ENCODE results near the gene GAGE12C. TPM values are rescaled to one million over a fixed set of nuclear protein-coding genes. Genes with fewer than 3 reads are reported as not detected.

GAGE12C gene, protein sequence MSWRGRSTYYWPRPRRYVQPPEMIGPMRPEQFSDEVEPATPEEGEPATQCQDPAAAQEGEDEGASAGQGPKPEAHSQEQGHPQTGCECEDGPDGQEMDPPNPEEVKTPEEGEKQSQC
- total RNA-seq, result not detected in 2 replicates

DNA sequence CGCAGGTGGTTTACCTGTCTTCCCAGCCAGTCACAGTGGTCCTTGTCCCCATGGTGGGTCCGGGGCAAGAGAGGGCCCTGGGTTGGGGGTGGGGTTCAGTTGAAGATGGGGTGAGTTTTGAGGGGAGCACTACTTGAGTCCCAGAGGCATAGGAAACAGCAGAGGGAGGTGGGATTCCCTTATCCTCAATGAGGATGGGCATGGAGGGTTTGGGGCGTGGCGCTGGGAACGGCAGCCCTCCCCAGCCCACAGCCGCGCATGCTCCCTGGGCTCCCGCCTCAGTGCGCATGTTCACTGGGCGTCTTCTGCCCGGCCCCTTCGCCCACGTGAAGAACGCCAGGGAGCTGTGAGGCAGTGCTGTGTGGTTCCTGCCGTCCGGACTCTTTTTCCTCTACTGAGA, at the start of gene GAGE12C:
GAGE12C (plus strand) TSS at position 301 of the 400 bp plus-strand sequence. CDS start 1,155 bp downstream, outside the sequence.

DNA sequence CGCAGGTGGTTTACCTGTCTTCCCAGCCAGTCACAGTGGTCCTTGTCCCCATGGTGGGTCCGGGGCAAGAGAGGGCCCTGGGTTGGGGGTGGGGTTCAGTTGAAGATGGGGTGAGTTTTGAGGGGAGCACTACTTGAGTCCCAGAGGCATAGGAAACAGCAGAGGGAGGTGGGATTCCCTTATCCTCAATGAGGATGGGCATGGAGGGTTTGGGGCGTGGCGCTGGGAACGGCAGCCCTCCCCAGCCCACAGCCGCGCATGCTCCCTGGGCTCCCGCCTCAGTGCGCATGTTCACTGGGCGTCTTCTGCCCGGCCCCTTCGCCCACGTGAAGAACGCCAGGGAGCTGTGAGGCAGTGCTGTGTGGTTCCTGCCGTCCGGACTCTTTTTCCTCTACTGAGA, 9.5 kb downstream of the GAGE12C start, which contains the start of gene GAGE12D:
GAGE12D (plus strand) TSS at position 301 of the 400 bp plus-strand sequence. CDS start 1,155 bp downstream, outside the sequence.

DNA sequence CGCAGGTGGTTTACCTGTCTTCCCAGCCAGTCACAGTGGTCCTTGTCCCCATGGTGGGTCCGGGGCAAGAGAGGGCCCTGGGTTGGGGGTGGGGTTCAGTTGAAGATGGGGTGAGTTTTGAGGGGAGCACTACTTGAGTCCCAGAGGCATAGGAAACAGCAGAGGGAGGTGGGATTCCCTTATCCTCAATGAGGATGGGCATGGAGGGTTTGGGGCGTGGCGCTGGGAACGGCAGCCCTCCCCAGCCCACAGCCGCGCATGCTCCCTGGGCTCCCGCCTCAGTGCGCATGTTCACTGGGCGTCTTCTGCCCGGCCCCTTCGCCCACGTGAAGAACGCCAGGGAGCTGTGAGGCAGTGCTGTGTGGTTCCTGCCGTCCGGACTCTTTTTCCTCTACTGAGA, 19.0 kb downstream of the GAGE12C start, which contains the start of gene GAGE12E:
GAGE12E (plus strand) TSS at position 301 of the 400 bp plus-strand sequence. CDS start 1,155 bp downstream, outside the sequence.

DNA sequence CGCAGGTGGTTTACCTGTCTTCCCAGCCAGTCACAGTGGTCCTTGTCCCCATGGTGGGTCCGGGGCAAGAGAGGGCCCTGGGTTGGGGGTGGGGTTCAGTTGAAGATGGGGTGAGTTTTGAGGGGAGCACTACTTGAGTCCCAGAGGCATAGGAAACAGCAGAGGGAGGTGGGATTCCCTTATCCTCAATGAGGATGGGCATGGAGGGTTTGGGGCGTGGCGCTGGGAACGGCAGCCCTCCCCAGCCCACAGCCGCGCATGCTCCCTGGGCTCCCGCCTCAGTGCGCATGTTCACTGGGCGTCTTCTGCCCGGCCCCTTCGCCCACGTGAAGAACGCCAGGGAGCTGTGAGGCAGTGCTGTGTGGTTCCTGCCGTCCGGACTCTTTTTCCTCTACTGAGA, 28.6 kb downstream of the GAGE12C start, which contains the start of gene GAGE12F:
GAGE12F (plus strand) TSS at position 301 of the 400 bp plus-strand sequence. CDS start 1,155 bp downstream, outside the sequence.

DNA sequence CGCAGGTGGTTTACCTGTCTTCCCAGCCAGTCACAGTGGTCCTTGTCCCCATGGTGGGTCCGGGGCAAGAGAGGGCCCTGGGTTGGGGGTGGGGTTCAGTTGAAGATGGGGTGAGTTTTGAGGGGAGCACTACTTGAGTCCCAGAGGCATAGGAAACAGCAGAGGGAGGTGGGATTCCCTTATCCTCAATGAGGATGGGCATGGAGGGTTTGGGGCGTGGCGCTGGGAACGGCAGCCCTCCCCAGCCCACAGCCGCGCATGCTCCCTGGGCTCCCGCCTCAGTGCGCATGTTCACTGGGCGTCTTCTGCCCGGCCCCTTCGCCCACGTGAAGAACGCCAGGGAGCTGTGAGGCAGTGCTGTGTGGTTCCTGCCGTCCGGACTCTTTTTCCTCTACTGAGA, 38.1 kb downstream of the GAGE12C start, which contains the start of gene GAGE12G:
GAGE12G (plus strand) TSS at position 301 of the 400 bp plus-strand sequence. CDS start 1,155 bp downstream, outside the sequence.

DNA sequence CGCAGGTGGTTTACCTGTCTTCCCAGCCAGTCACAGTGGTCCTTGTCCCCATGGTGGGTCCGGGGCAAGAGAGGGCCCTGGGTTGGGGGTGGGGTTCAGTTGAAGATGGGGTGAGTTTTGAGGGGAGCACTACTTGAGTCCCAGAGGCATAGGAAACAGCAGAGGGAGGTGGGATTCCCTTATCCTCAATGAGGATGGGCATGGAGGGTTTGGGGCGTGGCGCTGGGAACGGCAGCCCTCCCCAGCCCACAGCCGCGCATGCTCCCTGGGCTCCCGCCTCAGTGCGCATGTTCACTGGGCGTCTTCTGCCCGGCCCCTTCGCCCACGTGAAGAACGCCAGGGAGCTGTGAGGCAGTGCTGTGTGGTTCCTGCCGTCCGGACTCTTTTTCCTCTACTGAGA, 47.7 kb downstream of the GAGE12C start, which contains the start of gene GAGE12H:
GAGE12H (plus strand) TSS at position 301 of the 400 bp plus-strand sequence. CDS start 1,155 bp downstream, outside the sequence.

Other genes with a start within 250 kb of the GAGE12C start
- gene GAGE10, start 228.5 kb upstream of the GAGE12C start, total RNA-seq, result not detected in 2 replicates
- gene GAGE12J, start 210.1 kb upstream of the GAGE12C start, total RNA-seq, result not detected in 2 replicates
- not detected in 2 replicates for gene GAGE13, start 200.6 kb upstream of the GAGE12C start, total RNA-seq
- gene GAGE12D, start 9.6 kb downstream of the GAGE12C start, total RNA-seq, result not detected in 2 replicates
- not detected in 2 replicates for gene GAGE12E, start 19.1 kb downstream of the GAGE12C start, total RNA-seq
- not detected in 2 replicates for gene GAGE12F, start 28.7 kb downstream of the GAGE12C start, total RNA-seq
- gene GAGE12G, start 38.2 kb downstream of the GAGE12C start, total RNA-seq, result not detected in 2 replicates
- not detected in 2 replicates for gene GAGE12H, start 47.8 kb downstream of the GAGE12C start, total RNA-seq
- not detected in 2 replicates for gene GAGE2A, start 57.3 kb downstream of the GAGE12C start, total RNA-seq
- gene GAGE1, start 66.8 kb downstream of the GAGE12C start, total RNA-seq, result not detected in 2 replicates
- gene PAGE1, start 163.8 kb downstream of the GAGE12C start, total RNA-seq, result not detected in 2 replicates

All from regular cardiac myocyte (primary cell).